HFF-Myc (cell line): ENCODE data around the gene MYADML2.
A peak's percentile ranks its signal among the peaks of the same experiment; 100 is the strongest.

ENCODE experiments used
- DNase-seq: peaks from one replicate; pipeline ENCODE4 v3.0.0-alpha.2; 2011; ENCODE audit warnings: low read depth; ENCODE audit errors: extremely low read depth
- H3K4me3 ChIP-seq: replicated peaks from 2 replicates; pipeline ENCODE4 v1.5.1; 2011; ENCODE audit warnings: low read depth, mild to moderate bottlenecking, control low read depth, low read length
- TF ChIP-seq, protein P1 (sequence below): IDR thresholded peaks from 2 replicates; pipeline ENCODE4 v1.5.1; 2012; ENCODE audit warnings: mild to moderate bottlenecking, low read depth, low read length, control low read depth; ENCODE audit errors: missing control alignments

MYADML2 gene

DNA sequence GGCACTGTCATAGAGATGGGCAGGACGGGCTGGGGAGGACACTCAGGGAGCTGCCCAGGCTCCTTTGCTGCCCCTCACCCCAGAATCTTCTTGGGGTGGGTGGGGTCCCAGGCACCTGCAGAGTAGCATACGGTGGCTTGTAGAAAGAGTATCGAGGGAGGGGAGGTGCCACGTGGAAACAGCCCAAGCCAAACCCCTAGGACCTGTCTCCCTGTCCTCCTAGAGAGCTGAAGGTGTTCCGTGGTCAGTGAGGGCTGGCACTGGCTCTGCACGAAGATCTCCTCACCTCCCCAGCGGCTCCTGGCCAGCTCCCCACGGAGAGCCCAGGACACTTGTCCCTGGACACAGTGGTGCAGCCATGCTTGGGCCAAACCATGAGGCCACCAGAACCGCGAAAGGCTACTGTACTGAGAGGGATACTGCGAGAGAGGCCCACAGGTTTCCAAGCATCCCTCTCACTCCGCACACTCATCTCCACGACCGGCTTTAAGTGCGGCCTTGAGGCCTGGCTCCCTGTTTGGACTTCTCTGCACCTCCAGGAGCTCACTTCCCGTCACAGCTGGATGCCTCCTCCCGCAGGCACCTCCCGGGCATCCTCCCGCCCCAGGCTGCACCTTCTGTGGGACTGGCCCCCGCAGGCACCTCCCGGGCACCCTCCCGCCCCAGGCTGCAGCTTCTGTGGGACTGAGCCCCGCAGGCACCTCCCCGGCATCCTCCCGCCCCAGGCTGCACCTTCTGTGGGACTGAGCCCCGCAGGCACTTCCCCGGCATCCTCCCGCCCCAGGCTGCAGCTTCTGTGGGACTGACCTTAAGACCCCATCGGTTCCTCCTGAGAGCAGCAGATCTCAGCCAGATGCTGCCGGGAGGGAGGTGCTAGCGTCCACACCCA lies 17.5 kb downstream of the MYADML2 start:
- peak overlapping the region; percentile 62 for H3K4me3 ChIP-seq
- no peak for DNase-seq
- TF ChIP-seq, protein P1, sequence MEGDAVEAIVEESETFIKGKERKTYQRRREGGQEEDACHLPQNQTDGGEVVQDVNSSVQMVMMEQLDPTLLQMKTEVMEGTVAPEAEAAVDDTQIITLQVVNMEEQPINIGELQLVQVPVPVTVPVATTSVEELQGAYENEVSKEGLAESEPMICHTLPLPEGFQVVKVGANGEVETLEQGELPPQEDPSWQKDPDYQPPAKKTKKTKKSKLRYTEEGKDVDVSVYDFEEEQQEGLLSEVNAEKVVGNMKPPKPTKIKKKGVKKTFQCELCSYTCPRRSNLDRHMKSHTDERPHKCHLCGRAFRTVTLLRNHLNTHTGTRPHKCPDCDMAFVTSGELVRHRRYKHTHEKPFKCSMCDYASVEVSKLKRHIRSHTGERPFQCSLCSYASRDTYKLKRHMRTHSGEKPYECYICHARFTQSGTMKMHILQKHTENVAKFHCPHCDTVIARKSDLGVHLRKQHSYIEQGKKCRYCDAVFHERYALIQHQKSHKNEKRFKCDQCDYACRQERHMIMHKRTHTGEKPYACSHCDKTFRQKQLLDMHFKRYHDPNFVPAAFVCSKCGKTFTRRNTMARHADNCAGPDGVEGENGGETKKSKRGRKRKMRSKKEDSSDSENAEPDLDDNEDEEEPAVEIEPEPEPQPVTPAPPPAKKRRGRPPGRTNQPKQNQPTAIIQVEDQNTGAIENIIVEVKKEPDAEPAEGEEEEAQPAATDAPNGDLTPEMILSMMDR, result no peak

DNA sequence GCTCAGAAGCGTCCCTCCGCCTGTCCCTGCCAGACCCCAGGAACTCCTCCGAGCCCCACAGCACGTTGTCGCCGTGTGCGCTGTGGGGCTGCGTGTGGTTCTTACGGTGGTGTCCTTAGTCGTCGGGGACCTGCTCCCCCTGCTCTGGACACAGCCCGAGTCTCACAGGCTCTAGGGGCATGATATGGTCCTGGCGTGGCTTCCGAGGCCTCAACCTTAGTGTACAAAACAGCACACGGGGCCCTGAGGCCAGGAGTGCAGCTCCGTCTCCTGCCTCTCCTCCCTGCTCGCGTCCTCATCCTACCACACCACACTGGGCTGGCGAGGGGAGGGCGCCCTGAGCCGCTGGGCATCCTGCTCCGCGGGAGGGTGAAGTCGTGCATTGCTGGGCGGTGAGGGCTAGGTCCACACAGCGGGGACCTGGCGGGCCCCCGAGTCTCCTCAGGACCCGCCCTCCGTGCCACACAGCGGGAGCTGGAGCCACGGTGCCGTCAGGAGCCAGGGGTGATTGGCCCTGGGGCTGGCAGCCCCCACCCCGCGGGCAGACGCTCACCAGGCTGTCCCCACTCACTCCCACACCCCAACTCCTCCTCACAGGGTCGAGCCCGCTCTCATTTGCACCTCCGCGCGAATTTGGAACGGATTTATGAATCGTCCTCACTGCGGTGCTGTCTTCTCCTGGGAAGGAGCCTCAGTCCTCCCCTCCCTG lies 18.3 kb downstream of the MYADML2 start:
- H3K4me3 ChIP-seq, result peak overlapping the region; percentile 62
- no peak for DNase-seq
- TF ChIP-seq, protein P1, result no peak

DNA sequence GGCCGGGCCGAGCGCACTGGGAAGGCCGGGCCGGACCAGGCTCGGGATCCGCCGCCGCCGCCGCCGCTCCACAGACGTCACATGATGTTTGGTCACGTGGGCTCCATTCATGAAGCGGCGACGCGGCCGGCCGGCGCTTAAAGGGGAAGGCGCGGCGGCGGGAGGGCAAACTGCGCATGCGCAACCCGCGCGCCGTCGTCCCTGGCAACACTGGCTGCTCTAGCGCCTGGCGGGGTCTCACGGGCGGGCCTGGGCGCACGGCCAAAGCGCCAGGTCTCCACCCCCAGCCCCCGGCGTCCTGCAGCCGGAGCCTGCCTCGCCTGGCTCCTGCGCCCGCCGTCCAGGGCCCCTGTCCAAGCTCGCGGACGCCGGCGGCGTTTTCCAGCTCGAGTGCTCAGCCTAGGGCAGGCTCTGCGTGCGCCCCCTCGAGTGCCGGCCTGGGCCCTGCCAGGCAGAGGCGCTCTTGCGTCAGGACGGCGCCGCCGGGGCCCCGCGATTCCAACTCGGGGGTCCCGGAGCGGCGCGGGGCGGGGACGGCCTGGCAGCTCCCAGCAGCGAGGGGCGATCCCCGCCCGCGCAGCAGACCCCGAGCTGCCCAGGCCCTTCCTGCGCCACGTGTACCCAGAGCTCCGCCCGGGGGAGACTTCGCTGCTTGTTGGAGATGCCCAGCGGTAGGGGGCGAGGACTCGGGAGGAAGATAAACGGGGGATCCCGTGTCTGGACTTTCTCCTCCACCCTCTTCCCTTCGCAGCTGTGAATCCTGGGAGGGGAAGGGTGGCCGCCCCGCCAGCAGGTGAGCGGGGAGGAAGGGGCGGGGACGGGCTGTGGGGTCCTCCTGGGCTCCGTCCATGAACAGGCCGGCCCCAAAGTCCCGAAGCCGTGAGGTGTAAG lies 19.1 kb downstream of the MYADML2 start, which contains the start of gene MAFG:
TSS of gene MAFG (minus strand) at position 83 of the 891 bp plus-strand sequence. CDS start 4,550 bp downstream, outside the sequence.
- H3K4me3 ChIP-seq, result peak within 1 kb of the TSS; percentile 62
- DNase-seq, result peak; percentile 60
- TF ChIP-seq, protein P1, result peak; percentile 20

DNA sequence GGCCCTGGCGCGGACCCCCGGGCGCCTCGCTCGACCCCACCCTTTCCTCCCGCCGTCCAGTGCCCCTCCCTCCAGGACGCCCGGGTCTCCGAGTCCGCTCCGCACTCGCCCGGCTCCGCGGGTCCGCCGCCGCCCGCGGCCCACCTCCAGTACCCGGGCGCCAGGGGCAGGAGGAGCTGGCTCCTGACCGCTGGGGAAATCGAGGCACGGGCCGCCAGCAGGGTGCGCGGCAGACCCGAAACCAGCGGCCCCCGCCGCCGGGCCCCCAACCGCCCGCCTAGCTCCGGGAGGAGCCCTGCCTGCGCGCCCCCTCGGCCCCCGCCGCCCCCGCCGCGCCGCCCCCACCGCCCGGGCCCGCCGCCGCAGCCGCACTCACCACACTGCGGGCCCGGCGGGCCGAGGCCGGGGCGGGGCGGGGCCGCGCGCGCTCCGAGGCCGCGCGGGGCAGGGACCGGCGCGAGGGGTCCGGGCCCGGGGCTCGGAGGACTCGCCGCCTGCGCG lies 19.8 kb downstream of the MYADML2 start:
- peak overlapping the region; percentile 62 for H3K4me3 ChIP-seq
- no peak for DNase-seq
- TF ChIP-seq, protein P1, result no peak

DNA sequence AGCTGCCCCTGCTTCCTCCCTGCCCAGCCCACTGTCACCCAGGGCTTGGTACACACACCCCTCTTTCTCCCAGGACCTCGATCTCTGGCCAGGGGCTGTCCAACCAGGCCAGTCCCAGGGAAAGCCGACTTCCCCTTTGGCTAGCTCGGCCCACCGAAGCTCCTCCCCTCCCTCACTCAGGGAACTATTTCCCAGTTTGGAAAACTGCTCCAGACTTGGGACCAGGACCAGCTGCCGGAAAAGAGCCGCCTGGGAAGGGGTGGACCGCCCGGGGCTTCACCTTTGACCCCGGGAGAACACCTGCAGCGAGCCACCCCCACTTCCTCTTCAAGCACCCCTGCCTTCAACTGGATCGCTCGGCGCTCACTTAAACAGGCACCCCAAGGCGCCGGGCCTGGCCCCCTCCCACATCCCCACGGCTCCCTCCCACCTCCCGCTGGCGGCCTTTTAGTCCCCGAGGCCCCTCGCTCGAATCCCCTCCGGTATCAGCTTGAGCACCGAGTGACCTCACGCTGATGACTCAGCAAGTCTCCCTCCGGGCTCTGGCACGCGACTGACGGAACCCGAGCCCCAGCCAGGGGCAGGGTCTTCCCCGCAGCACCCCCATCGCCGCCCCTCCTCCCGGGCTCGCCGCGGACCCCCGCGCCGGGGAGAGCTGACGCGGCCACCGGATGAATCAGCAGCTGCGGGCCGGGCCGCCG lies 20.4 kb downstream of the MYADML2 start:
- TF ChIP-seq, protein P1, result no peak
- no peak for DNase-seq
- peak overlapping the region; percentile 54 for H3K4me3 ChIP-seq

DNA sequence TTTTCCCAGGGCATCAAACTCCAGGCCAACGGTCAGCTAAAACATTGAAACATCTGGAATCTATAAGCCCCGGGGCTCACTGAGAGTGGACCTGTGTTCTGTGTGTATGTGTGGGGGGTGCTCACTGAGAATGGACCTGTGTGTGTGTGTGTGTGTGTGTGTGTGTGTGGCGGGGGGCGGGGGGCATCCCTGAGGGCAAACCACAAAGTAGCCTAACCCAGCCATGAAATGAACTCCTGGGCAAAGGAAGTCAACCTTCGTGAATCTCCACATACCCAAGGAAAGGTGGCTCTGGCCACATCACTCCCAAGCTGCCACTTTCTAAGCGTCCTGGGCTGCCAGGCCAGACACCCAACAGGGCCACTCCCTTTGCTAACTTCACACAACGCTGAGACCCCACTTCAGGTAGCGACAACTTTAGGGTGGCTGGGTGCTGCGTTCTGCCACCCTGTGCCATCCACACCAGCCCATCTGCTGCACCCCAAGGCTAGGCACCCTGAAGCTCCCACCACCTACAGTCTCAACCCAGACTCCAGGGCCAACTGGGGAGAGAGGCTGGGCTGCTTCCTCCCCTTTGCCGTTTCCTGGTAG lies 21.1 kb downstream of the MYADML2 start:
- TF ChIP-seq, protein P1, result no peak
- DNase-seq, result no peak

More for the DNA sequence above, 21.1 kb downstream of the MYADML2 start:
- H3K4me3 ChIP-seq, result peak overlapping the region; percentile 54
